Adrenal gland (tissue), 12 donors: ENCODE results near the gene CFAP74. TPM values are rescaled to one million over a fixed set of nuclear protein-coding genes. Genes with fewer than 3 reads are reported as not detected.

Source experiments
- DNase-seq, 7 donors: peaks; one replicate each; pipeline ENCODE4 v3.0.0-alpha.2; 2019 to 2020
- H3K27ac ChIP-seq, 5 donors: fragments of 200-600 bp; sonication (generic) in 4 of 5; 1 replicate in 3 of 5; 2 replicates in 2 of 5; pipeline versions ENCODE4 v1.5.1 to v1.8.0; 2016 to 2020; ENCODE audit warnings: mild to moderate bottlenecking in 1 of 5
- H3K27me3 ChIP-seq: fragments of 200-600 bp; 2 replicates; pipeline ENCODE4 v1.8.0; 2021
- H3K36me3 ChIP-seq, 2 donors: fragments of 200-600 bp; replicated peaks in 1 of 2; 1 replicate in 1 of 2; 2 replicates in 1 of 2; pipeline versions ENCODE4 v1.5.1 to v1.8.0; 2018 to 2022
- H3K4me1 ChIP-seq, 2 donors: fragments of 200-600 bp; replicated peaks in 1 of 2; 1 replicate in 1 of 2; 2 replicates in 1 of 2; pipeline versions ENCODE4 v1.5.1 to v1.8.0; 2018 to 2021
- H3K4me3 ChIP-seq, 4 donors: fragments of 200-600 bp; sonication (generic) in 3 of 4; one replicate each; pipeline ENCODE4 v1.5.1; 2016 to 2018
- H3K9me3 ChIP-seq, 3 donors: fragments of 200-600 bp; sonication (generic) in 1 of 3; replicated peaks in 1 of 3; 1 replicate in 2 of 3; 2 replicates in 1 of 3; pipeline versions ENCODE4 v1.5.1 to v1.8.0; 2016 to 2021
- CTCF ChIP-seq, 6 experiments: fragments of 450-650 bp in 4 of 6; fragments of 200-600 bp in 2 of 6; sonication (generic) in 1 of 6; IDR thresholded peaks; 1 replicate in 5 of 6; 2 replicates in 1 of 6; pipeline versions ENCODE4 v1.5.1 to v1.8.0; 2016 to 2021; ENCODE audit warnings: antibody characterized with exemption in 6 of 6, mild to moderate bottlenecking in 2 of 6, moderate library complexity in 1 of 6
- POLR2A ChIP-seq, 2 donors: fragments of 450-650 bp; IDR thresholded peaks; one replicate each; pipeline ENCODE4 v1.6.1; 2017; ENCODE audit warnings: antibody characterized with exemption in 2 of 2, mild to moderate bottlenecking in 2 of 2, moderate library complexity in 1 of 2
- WGBS, 4 donors: extraction: QIAGEN DNeasy Blood & Tissue Kit in 2 of 4; methylation state at CpG; one replicate each; pipeline versions ENCODE4 v1.1.5 to v1.1.7; 2013 to 2017; 5-methylcytosine and 5-hydroxymethylcytosine counted together
- intact Hi-C, 2 donors: fragments of 100-400 bp; cut with DNase I; formaldehyde crosslinking; loops; one replicate each; pipeline versions ENCODE4 v1.14.1 to v1.15.0; 2022 to 2023
- polyA plus RNA-seq, 3 donors: library from polyadenylated mRNA; stranded (reverse); fragments of 200-250 nt in 2 of 3; fragments of 350-450 nt in 1 of 3; fragmentation: Illumina TruSeq in 1 of 3; extraction: RNeasy Lipid Tissue Mini Kit (QIAGEN cat#74804) in 1 of 3; gene quantifications; one replicate each; pipeline ENCODE4 v1.2.3, GENCODE V29; 2013 to 2014
- total RNA-seq, 9 donors: library from RNA; depleted of rRNA in 4 of 9; stranded (reverse); fragments of >200 nt in 4 of 9; fragments of 120-200 nt in 1 of 9; fragmentation: NEBNext Ultra II Directional in 1 of 9; extraction: Animal tissue kit (Norgen Biotek cat#: 25700) in 1 of 9; gene quantifications; one replicate each; pipeline versions ENCODE4 v1.1.0 to v1.2.4, GENCODE V29; 2013 to 2023
- donor health status: healthy with polysubstance abuse.
- donor health status: Bipolar disorder and iron deficiency.
- donor health status: DM: yes; HTN: yes; CAD: no.
- donor health status: DM: no; HTN: no; CAD: no.
- donor health status: DM: no; HTN: no; CAD: no.
- donor health status: DM: yes; HTN: yes; CAD: no.

CFAP74 gene
- total and polyA plus RNA-seq, 12 donors = 0.11 to 7.6 (median 2.8) TPM; not detected in 1

GRCh38 chr1:1956101-1956500 lies 47.5 kb downstream of the CFAP74 start:
- Histone ChIP-seq H3K9me3 (no peaks in the 10 kb centered on the region), H3K4me3 (no peak overlapping the region), H3K4me1 (peaks cover 0 to 8% of the 10 kb centered on the region in 2 donors), H3K36me3 (no peaks in the 10 kb centered on the region), H3K27me3 (no peaks in the 10 kb centered on the region), H3K27ac (no peak overlapping the region)
- no peak for DNase-seq
- no peak for TF ChIP-seq POLR2A (IDR thresholded peaks at IDR 0.05)
- no peak for TF ChIP-seq CTCF (IDR thresholded peaks at IDR 0.05)
- 84 to 95% (median 88%) methylated on average over 4 to 7 of the region's 7 CpGs for WGBS, 4 donors
- intact Hi-C loops = loop anchor here (5.0 kb wide), 2 partner anchors 86 to 91 kb away; no protein-coding TSS in a partner anchor

GRCh38 chr1:1955621-1956094 lies 47.9 kb downstream of the CFAP74 start:
- no peaks in the 10 kb centered on the region for H3K36me3 ChIP-seq
- 62 to 88% (median 75%) methylated on average over 9 to 14 of the region's 14 CpGs for WGBS, 4 donors
- H3K27me3 ChIP-seq = no peaks in the 10 kb centered on the region
- no peak overlapping the region for H3K27ac ChIP-seq
- DNase-seq = no peak
- H3K4me3 ChIP-seq = no peak overlapping the region
- peaks cover 0 to 8% of the 10 kb centered on the region in 2 donors for H3K4me1 ChIP-seq
- H3K9me3 ChIP-seq = no peaks in the 10 kb centered on the region
- intact Hi-C loops = loop anchor here (5.0 kb wide), 2 partner anchors 87 to 92 kb away; no protein-coding TSS in a partner anchor
- TF ChIP-seq CTCF (IDR thresholded peaks at IDR 0.05) (no peak), POLR2A (IDR thresholded peaks at IDR 0.05) (no peak)

- Histone ChIP-seq H3K4me1 (peaks cover 0 to 3% of the 10 kb centered on the region in 2 donors), H3K9me3 (no peaks in the 10 kb centered on the region), H3K4me3 (no peak overlapping the region), H3K27me3 (no peaks in the 10 kb centered on the region), H3K27ac (no peak overlapping the region), H3K36me3 (no peaks in the 10 kb centered on the region)
- 88 to 91% (median 89%) methylated on average over 36 to 46 of the region's 46 CpGs for WGBS, 4 donors
- no peak for DNase-seq
- TF ChIP-seq POLR2A (IDR thresholded peaks at IDR 0.05) = no peak
- peak in 1 of 6 experiments; percentile 15 for TF ChIP-seq CTCF (IDR thresholded peaks at IDR 0.05)
- intact Hi-C loops = loop anchor here (5.0 kb wide), 2 partner anchors 87 to 92 kb away; no protein-coding TSS in a partner anchor
Measured at GRCh38 chr1:1954831-1955441, 48.6 kb downstream of the CFAP74 start.

- Histone ChIP-seq H3K27ac (no peak overlapping the region), H3K36me3 (no peaks in the 10 kb centered on the region), H3K27me3 (no peaks in the 10 kb centered on the region), H3K4me3 (no peak overlapping the region), H3K4me1 (no peaks in the 10 kb centered on the region), H3K9me3 (no peaks in the 10 kb centered on the region)
- intact Hi-C loops = no loop called here
- no peak for TF ChIP-seq CTCF (IDR thresholded peaks at IDR 0.05)
- TF ChIP-seq POLR2A (IDR thresholded peaks at IDR 0.05) = no peak
- 86 to 97% (median 89%) methylated on average over 6 to 9 of the region's 9 CpGs for WGBS, 4 donors
- no peak for DNase-seq
Measured at GRCh38 chr1:1954015-1954414, 49.6 kb downstream of the CFAP74 start.
